ENCODE data around the gene SSBP1. TPM values are rescaled to one million over a fixed set of nuclear protein-coding genes. Genes with fewer than 3 reads are reported as not detected.
"Not testable (repeated sequence)": the region's sequence is repeated elsewhere in the genome, so short reads cannot be mapped to it uniquely, and the experiment has no call there.

Gene SSBP1, protein sequence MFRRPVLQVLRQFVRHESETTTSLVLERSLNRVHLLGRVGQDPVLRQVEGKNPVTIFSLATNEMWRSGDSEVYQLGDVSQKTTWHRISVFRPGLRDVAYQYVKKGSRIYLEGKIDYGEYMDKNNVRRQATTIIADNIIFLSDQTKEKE
- 164 and 250 TPM in 2 replicates for total RNA-seq

DNA sequence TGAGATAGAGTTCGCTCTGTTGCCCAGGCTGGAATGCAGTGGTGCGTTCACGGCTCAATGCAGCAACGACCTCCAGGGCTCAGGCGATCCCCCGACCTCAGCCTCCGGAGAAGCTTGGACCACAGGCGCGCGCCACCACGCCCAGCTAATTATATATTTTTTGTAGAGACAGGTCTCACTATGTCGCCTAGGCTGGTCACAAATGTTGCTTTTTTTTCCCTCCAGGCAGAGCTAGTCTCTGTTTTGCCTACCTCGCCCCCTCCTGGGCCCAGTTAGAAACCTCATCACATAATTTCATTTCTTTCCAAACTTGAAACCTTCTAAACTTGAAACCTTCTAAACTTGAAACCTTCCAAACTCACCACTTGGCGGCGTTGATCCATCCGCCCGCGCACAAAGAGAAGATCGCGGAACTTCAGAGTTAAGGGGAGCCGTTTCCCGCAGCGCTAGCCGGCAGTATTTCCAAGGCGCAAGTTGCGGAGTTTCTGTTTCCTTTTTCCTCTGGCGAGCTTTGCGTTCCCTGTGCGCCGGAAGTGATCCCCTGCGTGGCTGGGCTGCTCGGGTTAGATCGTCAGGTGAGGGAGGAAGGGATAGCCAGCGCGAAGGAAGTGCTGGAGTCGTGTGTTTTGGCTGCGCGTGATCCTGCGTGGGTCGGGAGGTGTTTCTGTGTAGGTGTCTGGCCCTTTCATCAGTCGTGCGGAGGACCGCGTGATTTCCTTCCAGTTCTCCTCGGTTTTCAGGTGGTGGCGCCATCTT, at the start of gene SSBP1:
Gene SSBP1 (plus strand): TSS at position 523 of the 756 bp plus-strand sequence. CDS start 809 bp downstream, outside the sequence.
- DNase-seq (ENCODE audit: extremely low read depth, low read depth, low spot score) = peak; percentile 90

DNA sequence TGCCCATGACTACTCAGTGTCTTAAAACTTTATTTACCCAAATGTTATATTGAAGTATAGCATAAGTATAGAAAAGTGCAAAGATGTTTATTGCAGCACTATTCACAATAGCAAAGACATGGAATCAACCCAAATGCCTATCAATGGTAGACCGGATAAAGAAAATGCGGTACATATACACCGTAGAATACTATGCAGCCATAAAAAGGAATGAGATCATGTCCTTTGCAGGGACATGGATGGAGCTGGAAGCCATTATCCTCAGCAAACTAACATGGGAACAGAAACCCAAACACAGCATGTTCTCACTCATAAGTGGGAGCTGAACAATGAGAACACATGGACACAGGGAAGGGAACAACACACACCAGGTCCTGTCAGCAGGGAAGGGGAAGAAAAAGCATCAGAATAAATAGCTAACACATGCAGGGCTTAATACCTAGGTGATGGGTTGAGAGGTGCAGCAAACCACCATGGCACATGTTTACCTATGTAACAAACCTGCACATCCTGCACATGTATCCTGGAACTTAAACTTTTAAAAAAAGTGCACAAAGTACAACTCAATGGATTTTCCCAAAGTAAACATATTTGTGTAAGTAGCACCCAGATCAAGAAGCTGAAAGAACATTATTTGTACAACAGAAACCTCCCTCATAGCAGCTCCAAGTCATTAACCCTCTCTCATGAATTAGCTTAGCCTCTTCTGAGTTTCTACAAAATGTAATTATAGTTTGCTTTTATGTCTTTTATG, 48.9 kb upstream of the SSBP1 start:
- not testable (repeated sequence) for DNase-seq (ENCODE audit: extremely low read depth, low read depth, low spot score)

DNA sequence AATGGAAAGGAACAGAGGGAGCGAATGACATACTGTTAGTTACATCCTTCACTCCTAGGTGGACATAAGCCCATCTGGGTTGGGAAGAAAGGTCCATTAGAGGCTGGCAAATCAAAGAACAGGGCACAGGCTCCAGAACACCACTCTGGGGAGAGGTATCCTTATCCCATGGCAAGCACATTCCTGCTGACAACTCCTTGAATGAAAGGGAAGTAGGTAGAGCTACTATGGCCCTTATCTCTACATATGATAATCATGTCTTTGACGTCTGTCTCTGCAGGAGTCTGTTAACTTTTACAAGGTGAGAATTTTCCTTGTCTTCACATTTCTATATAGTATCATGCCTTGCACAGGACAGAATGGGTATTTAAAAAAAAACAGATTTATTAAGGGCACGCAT, 46.6 kb upstream of the SSBP1 start:
- no peak for DNase-seq (ENCODE audit: extremely low read depth, low read depth, low spot score)

DNA sequence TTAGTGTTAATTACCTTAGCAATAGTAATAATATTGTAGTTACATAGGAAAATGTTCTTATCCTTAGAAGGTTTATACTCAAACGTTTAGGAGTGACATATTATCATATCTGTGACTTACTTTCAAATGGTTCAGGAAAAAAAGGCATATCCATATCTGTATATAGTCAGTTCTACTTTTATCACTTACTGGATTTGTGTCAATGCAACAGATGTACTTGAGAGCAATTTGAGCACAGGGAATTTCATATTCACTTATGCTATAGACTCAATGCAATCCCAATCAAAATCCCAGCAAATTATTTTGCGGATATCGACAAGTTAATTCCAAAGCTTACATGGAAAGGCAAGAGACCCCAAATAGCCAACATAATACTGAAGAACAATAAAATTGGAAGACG, 46.2 kb upstream of the SSBP1 start:
- DNase-seq (ENCODE audit: extremely low read depth, low read depth, low spot score) = no peak

DNA sequence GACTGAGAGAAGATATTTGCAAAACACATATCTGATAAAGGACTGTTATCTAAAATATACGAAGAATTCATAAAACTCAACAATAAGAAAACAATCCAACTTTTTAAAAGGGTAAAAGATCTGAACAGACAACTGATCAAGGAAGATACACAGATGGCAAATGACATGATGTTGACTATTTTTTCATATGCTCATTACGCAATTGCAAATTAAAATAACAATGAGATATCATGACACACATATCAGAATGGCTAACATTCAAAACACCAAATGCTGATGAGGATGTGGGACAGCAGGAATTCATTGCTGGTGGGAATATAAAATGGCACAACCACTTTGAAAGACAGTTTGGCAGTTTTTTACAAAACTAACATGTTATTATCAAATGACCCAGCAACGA, 45.1 kb upstream of the SSBP1 start:
- DNase-seq (ENCODE audit: extremely low read depth, low read depth, low spot score) = no peak

DNA sequence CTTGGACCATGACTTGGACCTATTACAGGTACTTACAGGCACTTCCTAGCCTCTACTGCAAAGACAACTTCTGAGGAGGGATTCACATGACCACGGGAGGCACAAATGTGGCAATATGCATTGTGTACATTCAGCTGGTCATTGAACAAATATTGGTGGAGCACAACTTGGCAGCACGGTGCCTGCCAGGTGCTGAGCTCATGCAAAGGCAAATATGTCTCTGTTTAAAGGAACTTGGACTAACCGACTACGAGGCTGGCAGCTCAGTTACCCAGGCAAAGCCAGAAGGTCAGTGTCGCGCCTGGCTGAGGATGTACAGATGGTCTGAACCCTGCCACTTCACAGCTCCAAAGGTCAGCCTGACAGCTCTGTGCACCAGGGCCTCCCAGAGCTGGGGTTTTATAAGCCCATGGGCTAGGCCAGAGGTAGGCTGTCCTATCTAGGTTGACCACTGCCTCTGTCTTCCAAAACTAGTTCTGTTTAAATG, 42.3 kb upstream of the SSBP1 start:
- no peak for DNase-seq (ENCODE audit: extremely low read depth, low read depth, low spot score)

DNA sequence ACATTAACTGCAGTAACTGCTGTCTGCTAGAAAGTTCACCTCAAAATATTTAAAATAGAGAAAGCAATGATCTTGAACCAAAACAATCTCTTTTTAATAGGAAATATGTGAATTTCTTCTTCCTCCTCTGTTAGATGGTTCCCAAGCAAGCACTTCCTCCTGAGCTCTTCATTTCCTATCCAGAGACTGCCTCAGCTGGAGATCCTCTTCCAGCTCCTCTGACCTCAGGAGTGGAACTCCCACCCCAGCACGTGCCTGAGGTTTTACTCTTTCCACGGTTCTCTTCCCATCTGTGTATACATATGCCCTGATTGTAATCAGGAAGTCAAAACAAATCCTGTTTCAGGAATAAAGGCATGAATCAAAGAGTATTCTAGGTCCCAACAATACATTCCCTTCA, 41.8 kb upstream of the SSBP1 start:
- DNase-seq (ENCODE audit: extremely low read depth, low read depth, low spot score) = no peak

DNA sequence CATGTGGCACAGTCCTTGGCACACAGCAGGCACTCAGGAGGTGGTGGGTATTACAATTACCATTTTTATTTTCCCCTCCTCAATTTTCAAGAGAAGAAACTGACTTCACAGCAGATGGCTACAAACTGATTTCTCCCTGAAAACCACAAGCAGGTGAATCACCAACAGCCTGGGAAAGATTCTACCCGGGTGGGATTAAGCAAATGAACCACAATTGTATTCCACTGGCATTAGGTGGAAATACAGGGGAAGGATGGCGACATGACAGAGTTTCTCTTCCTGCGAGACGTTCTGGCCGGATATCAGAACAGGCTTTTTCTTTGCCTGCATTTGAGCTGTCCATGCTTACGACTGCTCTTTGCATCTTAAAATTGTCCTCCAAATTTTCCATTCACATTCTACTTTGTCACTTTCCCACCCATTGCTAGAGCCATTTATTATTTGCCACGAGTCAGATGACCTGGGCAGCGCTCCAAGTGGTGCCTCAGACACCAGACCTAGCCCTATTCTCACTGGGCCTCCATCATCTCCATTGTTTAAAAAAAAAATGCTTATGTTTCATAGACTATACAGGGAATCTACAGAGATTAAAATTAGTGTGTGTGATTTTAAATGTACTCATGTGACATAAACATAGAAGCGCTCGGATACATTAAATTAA, 40.8 kb upstream of the SSBP1 start:
- no peak for DNase-seq (ENCODE audit: extremely low read depth, low read depth, low spot score)

DNA sequence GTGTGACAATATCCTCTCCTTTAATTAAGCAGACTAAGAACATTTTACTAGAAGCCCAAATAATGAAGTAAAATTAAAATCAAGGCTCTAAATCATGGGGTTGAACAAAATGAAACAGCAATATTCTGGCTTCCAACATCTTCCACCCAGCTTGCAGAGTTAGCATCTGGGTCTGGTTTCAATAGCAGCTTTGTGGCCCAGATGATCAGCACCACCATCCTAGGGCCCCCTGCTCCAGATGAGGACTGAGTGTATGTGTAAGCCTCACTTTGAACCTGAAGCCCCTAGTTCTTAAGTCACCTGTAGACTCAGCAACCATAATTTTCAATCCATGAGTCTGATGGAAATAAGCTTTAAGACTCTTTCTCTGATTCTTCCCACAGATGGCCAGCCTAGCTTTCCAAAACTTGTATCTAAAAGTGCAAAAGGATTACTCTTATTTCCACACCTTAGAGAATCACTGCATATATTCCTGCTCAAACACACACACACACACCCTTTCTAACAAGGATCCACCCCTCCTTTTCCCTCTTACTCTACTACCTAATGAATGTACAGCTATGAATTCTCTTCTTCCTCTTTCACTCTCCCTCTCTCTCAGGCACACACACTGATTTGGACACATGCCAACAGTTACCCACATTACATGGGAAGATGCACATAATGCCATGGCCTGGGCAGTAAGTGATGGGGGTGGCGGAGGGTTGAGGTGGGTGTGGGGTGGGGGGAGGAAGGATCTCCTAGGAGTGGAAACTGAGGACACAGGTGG, 39.7 kb upstream of the SSBP1 start:
- DNase-seq (ENCODE audit: extremely low read depth, low read depth, low spot score) = no peak

DNA sequence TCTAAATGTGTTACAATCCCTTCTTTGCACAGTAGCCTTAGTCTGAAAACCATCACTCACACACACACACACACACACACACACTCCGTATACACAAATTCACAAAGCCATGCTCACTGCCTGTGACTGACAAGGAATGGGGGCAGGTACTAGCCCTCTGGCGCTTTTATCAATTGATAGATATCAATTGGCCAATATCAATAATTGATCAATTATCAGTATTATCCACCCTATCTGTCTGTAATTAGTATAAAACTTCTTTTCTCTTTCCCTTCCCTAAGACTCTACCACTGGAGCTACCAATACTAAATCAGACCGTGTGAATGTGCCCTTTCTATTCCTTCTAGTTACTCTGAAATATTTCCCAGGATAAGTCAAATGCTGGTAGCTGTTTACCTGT, 38.3 kb upstream of the SSBP1 start:
- no peak for DNase-seq (ENCODE audit: extremely low read depth, low read depth, low spot score)

DNA sequence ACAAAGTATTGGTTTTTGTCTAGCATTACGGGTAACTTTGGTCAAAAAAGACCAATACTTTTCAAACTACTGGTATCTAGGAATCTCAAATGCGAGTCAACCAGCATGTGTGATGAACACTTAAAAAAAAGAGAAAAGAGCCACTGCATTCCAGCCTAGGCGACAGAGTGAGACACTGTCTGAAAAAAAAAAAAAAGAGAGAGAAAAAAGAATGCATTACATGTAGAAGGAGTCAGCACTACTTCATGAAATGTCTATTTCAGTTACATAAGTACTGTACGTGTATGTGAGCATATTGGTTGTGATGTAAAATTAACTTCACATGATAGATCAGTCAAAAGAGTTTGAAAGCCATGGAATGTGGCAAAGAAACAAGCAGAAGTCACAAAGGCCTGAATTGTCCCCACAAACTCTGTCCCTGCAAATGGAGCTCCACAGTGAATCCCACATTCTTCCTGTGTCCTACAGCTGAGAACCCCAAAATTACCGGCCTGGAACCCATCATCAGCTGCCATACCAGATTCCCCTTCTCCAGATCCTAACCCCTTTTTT, 37.8 kb upstream of the SSBP1 start:
- DNase-seq (ENCODE audit: extremely low read depth, low read depth, low spot score) = no peak

DNA sequence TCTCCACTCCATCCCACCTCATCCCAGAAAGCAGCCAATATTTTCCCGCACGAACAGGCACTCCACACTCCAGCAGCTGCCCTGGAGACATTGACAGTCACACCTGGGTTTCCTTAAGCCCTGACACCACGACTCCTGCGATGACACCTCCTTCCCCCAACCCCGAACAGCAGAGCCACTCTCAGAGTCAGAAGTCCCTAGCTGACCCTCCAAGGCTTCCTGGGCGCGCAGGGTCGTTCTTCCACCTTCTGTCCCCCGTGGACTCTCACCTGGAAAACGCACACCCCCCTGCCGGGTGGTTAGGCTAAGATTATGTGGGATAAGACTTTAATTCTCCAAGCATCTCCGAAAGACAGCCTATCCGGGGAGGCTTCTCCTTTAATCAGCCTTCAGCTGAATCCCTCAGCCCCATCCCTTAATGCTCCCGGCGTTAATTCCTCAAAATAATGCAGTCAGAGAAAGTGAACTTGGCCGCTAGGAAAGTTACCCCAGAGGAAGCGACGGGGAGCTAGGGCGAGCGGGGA, 37.2 kb upstream of the SSBP1 start:
- DNase-seq (ENCODE audit: extremely low read depth, low read depth, low spot score) = no peak

DNA sequence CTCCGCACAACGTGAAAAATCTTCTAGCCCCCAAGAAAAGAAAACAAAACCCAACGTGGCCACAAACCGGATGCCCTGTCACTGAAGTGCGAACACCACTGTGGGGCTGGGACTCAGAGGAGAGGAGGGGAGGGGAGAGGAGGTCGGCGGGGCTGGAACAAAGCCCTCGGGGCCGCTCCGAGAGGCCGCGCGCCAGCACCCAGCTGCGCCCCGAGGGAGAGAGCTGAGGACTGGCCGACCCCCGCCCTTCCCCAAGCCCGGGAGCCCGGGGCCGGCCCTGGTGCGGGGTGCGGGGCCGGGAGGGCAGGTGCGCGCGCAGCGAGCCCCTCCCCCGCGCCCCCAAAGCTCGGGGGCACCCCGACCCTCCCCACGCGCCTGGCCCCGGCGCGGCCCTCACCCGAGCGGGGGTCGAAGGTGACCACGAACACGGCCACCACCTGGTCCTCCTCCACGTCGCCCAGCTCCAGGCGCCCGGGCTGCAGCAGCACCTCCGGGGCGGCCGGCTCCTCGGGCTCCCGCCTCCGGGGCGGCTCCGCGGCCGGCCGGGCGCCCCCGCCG, 36.6 kb upstream of the SSBP1 start:
- DNase-seq (ENCODE audit: extremely low read depth, low read depth, low spot score) = no peak

DNA sequence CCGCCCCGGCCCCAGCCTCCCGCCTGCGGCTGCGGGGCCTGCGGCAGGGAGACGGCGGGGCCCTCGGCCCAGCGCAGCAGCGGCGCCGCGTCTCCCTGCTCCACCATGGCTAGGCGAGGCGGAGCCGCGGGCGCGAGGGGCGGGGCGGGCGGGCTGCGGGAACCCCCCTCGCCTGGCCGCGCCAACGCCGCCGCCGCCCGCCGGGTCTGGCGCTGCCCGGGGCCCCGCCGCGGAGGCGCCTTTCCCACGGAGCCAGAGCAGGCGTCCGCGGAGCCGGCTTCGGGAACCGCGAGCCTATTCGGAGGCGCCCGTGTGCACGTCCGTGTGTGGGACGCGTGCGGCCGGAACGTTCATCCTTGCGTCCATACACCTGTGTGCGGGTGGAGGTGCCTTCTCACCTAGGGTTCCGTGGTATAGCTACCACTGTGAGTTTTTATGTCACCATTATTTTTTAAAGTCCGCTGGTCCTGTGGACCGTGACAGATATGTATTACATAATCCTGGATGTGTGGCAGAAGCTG, 36.1 kb upstream of the SSBP1 start, which contains the start of gene DENND11:
Gene DENND11 (minus strand): TSS at position 120 of the 521 bp plus-strand sequence. CDS start 13 bp downstream, at position 107.
- DNase-seq (ENCODE audit: extremely low read depth, low read depth, low spot score) = no peak

DNA sequence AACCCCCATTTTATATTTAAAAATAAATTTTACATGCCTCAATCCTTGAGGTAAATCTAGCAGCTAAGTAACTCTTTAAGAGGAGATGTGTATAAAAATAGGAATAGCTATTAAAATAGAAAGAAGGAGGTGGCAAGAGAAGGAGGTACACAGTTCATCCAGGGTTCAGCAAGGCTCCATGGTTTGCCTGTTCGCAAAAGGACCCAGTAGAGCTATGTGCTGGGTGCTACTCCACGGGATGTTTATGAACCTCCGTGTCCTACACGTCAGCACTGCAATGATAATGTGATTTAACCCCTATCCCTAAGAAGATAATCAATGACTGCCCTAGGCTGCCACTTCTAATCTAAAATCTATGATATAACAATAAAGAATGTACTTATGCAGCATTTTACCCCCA, 35.3 kb upstream of the SSBP1 start:
- DNase-seq (ENCODE audit: extremely low read depth, low read depth, low spot score) = no peak

DNA sequence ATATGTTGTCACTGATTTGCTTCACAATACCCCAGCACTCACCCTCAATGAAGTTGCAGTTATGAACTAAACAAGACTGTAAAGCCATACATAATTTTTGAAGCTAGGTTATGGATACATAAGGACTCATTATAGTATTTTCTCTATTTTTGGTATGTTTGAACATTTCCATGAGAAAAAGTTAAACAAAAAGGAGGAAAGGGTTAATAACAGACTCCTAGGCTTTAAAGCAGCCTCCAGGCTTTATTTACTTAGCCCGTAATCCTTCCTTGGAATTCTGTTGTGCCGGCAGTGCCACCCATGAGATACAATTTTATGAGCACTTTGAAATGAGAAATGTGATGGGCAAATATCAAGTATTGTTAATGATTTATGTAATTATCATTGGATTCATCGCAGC, 34.0 kb upstream of the SSBP1 start:
- DNase-seq (ENCODE audit: extremely low read depth, low read depth, low spot score) = no peak

DNA sequence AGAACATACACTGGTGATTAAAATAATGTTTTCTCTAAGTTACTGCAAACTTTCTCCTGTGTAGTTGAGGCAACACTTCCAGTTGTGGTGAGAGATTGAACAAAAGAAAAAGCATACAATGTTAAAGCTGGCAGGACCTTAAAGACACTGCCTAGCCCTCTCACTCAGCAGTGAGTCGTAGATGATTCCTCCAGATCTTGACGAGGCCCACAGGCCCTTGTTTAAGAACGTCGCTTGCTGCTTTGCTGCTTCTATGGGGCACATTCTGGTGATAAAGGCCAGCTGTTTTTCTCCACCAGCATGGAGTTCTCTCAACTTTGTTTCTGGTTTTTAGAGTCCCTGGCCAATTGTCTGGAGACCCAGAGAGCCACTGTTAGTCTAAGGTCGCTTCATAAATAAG, 33.4 kb upstream of the SSBP1 start:
- no peak for DNase-seq (ENCODE audit: extremely low read depth, low read depth, low spot score)

DNA sequence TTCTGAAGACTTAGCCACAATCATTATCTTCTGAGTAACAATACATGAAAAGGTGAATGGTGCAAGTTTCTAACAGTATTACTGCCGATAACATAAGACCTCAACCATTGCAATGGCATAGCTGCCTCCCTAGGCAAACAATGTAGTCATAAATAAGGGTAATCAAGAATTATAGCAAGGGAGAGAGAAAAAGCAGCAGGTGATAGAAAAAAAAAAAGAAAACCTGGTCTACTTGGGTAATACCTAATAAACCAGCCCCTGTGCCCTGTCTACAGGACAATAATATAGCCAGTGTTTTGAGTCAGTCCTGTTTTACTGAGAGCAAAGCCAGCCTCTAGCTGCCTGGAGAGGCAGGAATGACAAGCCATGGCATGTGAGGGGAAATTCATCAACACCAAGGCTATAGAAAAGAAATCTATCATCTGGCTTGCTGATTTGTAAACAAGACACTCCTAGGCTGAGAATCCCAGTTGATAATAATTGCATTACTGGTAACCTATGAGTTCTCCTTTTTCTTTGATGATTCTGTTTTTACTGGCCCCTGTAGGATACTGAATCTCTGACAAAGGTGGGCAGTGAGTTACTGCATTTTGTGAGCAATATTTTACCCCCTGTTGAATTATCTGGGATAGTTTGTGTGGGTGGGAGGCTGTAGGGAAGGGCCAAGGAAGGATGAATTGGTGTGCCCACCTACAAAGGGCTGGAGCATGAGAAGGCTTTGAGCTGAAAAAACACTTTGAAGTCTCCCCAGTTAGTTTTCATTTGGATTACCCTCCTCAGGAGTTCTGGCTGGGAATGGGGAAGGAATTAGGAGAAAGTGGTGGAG, 31.7 kb upstream of the SSBP1 start:
- no peak for DNase-seq (ENCODE audit: extremely low read depth, low read depth, low spot score)

All from glomerular endothelial cell (primary cell).